ENCODE data around the gene IL22RA1. TPM values are rescaled to one million over a fixed set of nuclear protein-coding genes. Genes with fewer than 3 reads are reported as not detected.

IL22RA1 gene
- total and polyA plus RNA-seq, 8 donors, result 0.43 to 4.1 (median 1.8) TPM; not detected in 1

GRCh38 chr1:24103408-24103807 is 39.5 kb downstream of the IL22RA1 start:
- Histone ChIP-seq H3K27ac (no peak overlapping the region), H3K36me3 (no peaks in the 10 kb centered on the region), H3K27me3 (no peaks in the 10 kb centered on the region), H3K9me3 (no peaks in the 10 kb centered on the region), H3K4me3 (no peak overlapping the region), H3K4me1 (peaks cover 0 to 8% (median 0%) of the 10 kb centered on the region in 4 donors)
- WGBS, 5 donors, result 37 to 57% (median 44%) methylated on average over 3 of the region's 3 CpGs
- TF ChIP-seq CTCF (IDR thresholded peaks at IDR 0.05), result no peak
- intact Hi-C loops (cut with DNase I; ENCODE audit: low total_unique reads), result no loop called here
- peak in 1 of 2 donors; percentile 44 for DNase-seq

GRCh38 chr1:24102961-24103360 is 40.0 kb downstream of the IL22RA1 start:
- H3K9me3 ChIP-seq, result no peaks in the 10 kb centered on the region
- peak in 1 of 2 donors; percentile 74 for DNase-seq
- H3K36me3 ChIP-seq, result no peaks in the 10 kb centered on the region
- H3K27ac ChIP-seq, result no peak overlapping the region
- TF ChIP-seq EP300 (IDR thresholded peaks at IDR 0.05), result no peak
- no peak for TF ChIP-seq CTCF (IDR thresholded peaks at IDR 0.05)
- no peak for TF ChIP-seq POLR2AphosphoS5 (IDR thresholded peaks at IDR 0.05)
- no peak for TF ChIP-seq POLR2A (IDR thresholded peaks at IDR 0.05)
- peaks cover 0 to 8% (median 0%) of the 10 kb centered on the region in 4 donors for H3K4me1 ChIP-seq
- WGBS, 5 donors, result 54 to 73% (median 65%) methylated on average over 7 to 8 of the region's 8 CpGs
- intact Hi-C loops (cut with DNase I; ENCODE audit: low total_unique reads), result no loop called here
- H3K27me3 ChIP-seq, result no peaks in the 10 kb centered on the region
- no peak overlapping the region for H3K4me3 ChIP-seq

GRCh38 chr1:24101796-24102586 is 40.9 kb downstream of the IL22RA1 start:
- TF ChIP-seq CTCF (IDR thresholded peaks at IDR 0.05), result no peak
- no peak for TF ChIP-seq POLR2AphosphoS5 (IDR thresholded peaks at IDR 0.05)
- TF ChIP-seq POLR2A (IDR thresholded peaks at IDR 0.05), result no peak
- no peak for TF ChIP-seq EP300 (IDR thresholded peaks at IDR 0.05)
- Histone ChIP-seq H3K9me3 (no peaks in the 10 kb centered on the region), H3K4me3 (no peak overlapping the region), H3K4me1 (peaks cover 0 to 8% (median 0%) of the 10 kb centered on the region in 4 donors), H3K27me3 (no peaks in the 10 kb centered on the region), H3K27ac (no peak overlapping the region), H3K36me3 (no peaks in the 10 kb centered on the region)
- intact Hi-C loops (cut with DNase I; ENCODE audit: low total_unique reads), result no loop called here
- 68 to 77% (median 70%) methylated on average over 7 to 9 of the region's 9 CpGs for WGBS, 5 donors
- DNase-seq, result peak in 1 of 2 donors; percentile 81

- no peak for DNase-seq
- Histone ChIP-seq H3K27me3 (no peaks in the 10 kb centered on the region), H3K9me3 (no peaks in the 10 kb centered on the region), H3K27ac (no peak overlapping the region), H3K4me1 (peaks cover 0 to 8% (median 0%) of the 10 kb centered on the region in 4 donors), H3K4me3 (no peak overlapping the region), H3K36me3 (no peaks in the 10 kb centered on the region)
- intact Hi-C loops (cut with DNase I; ENCODE audit: low total_unique reads), result no loop called here
- TF ChIP-seq EP300 (IDR thresholded peaks at IDR 0.05) (no peak), POLR2A (IDR thresholded peaks at IDR 0.05) (no peak), CTCF (IDR thresholded peaks at IDR 0.05) (no peak), POLR2AphosphoS5 (IDR thresholded peaks at IDR 0.05) (no peak)
- 81 to 87% (median 85%) methylated on average over 13 of the region's 13 CpGs for WGBS, 5 donors
These were observed 41.8 kb downstream of the IL22RA1 start for GRCh38 chr1:24100945-24101737.
